HG03575 (cell line): ENCODE measurements around the gene LRR1.

Experiments
- ATAC-seq: cut with Tn5 transposase; IDR thresholded peaks from one replicate; pipeline ENCODE4 v1.9.1; 2021; ENCODE audit not compliant: unreplicated experiment, insufficient number of reproducible peaks, low FRiP score; ENCODE audit errors: extremely low read depth

Gene LRR1, protein sequence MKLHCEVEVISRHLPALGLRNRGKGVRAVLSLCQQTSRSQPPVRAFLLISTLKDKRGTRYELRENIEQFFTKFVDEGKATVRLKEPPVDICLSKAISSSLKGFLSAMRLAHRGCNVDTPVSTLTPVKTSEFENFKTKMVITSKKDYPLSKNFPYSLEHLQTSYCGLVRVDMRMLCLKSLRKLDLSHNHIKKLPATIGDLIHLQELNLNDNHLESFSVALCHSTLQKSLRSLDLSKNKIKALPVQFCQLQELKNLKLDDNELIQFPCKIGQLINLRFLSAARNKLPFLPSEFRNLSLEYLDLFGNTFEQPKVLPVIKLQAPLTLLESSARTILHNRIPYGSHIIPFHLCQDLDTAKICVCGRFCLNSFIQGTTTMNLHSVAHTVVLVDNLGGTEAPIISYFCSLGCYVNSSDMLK

DNA sequence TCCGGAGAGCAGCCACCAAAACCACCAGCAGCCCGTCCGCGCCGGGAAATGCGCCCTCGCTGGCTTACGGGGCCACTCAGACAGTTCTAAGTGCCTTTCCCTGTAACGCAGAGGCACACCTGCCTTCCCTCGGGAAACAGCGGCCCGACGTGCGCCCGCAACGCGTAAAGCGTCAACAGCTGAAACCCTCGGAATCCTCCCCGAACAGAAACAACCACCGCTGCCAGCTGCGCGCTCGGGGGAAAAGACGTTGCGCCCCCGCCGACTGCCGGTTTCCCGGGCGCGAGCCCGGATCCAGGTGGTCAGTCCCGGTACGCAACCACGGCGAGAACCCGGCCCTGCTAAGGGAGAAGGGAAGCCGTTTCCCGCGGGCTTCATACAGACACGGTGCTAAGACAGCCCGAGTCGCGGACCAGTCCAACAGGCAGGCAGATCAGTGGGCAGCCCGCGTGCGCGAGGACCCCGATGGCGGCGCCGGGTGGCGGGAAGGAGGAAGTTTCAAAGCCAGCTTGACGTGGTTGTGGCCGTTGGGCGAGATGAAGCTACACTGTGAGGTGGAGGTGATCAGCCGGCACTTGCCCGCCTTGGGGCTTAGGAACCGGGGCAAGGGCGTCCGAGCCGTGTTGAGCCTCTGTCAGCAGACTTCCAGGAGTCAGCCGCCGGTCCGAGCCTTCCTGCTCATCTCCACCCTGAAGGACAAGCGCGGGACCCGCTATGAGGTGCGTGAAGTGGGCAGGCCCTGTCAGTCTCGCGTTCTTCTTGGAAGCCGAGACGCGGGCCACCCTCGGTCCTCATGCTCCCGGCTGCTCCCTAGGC, at the start of gene LRR1:
TSS of gene LRR1 (plus strand) at position 456 of the 816 bp plus-strand sequence. CDS start at position 537, 81 bp downstream.
- no peak for ATAC-seq

DNA sequence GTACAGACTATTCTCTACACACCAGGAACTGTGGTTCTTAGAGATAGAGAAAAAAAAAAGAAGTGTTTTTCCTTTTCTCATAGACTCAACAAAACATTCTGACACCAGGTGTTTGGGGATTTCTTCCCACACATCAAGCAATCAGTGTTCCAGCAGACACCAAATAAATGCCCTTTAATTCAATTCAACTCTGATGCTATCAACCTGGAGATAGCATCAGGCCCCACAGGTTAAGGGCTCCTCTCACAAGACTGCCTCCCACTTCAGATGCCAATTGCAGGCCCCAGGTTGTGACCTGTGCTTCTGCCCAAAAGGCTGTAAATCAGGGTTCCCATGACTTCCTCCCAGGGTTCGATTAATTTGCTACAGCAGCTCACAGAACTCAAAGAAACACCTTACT, 49.3 kb upstream of the LRR1 start:
- no peak for ATAC-seq

DNA sequence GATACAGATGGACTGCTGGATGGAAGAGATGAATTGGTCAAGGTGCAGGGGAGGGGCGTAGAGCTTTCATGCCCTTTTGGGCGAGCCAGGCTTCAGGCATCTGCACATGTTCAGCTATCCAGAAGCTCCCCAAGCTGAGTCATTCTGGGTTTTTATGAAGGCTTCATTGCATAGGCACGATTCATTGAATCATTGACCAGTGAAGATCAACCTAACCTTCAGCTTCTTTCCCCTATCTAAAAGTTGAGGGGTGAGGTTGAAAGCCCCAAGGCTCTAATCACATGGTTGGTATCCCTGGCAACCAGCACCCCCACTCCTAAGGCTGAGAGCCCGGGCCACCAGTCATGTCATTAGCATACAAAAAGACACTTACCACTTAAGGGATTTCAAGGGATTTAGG, 48.9 kb upstream of the LRR1 start:
- ATAC-seq = no peak

DNA sequence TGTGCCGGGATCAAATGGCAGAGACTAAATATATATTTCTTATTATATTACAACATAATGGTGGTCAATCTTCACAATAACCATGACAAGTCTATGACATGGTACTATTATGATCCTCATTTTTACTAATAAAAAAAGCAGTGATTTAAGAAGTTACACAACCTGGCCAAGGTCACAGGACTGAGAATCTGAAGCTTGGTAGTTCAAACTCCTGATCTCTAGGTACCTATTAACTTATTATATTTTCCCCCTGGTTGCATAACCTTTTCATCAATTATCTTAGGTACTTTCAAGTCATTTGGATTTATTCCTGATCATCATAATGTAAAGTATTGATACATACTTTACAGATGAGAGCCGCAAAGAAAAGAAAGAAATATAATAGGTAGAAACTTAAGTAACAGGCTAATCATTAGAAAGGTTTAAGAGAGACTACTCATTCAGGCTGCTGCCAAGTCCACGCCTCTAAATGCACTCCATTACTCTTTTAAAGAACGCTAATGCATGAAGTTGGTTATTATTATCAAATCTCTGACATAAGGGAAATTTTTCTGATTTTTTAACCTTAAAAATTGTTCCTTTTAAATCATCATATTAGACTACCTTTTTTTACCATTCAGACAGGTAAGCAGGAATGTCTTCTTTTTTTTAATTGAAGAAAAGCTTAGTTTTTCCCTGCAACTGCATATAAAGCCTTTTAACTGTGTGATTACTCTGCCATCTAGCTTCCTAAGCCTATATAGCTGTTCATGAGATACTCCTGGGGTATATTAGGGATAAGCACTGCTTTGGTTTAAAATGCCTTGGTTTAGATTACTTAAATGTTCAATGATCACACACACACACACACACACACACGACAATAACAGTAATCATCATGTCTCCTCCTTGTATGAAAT, 48.2 kb upstream of the LRR1 start:
- no peak for ATAC-seq

DNA sequence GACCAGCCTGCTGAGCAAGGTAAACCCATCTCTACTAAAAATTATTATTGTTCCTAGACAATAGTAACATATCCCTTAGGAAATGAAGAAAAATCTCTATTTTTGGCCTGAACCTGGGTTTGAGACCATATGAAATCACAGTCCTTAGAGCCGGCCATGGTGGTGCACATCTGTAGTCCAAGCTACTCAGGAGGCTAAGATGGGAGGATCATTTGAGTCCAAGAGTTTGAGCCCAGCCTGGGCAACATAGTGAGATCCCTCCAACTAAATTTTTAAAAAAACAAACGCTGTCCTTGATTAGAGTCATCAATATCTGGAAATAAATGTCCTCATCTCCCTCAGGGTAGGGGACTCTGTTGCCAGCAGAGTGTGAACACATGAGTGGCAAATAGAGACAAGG, 47.2 kb upstream of the LRR1 start:
- no peak for ATAC-seq

DNA sequence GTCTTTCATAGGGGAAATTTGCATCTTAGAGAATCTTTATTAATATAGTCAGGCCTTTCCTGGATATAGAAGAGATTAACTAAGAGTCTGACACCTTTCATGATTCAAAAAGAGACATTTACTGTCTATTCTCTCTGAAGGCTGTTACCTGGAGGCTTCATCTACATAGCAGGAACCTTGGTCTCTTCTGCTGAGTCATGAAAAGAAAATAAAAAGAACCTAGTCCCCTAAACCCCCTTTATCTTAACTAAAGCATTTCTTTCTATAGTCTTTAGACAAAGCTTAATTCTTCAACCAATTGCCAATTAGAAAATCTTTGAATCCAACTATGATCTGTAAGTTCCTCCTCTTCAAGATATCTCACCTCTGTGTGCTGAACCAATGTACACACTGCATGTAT, 45.6 kb upstream of the LRR1 start:
- no peak for ATAC-seq

DNA sequence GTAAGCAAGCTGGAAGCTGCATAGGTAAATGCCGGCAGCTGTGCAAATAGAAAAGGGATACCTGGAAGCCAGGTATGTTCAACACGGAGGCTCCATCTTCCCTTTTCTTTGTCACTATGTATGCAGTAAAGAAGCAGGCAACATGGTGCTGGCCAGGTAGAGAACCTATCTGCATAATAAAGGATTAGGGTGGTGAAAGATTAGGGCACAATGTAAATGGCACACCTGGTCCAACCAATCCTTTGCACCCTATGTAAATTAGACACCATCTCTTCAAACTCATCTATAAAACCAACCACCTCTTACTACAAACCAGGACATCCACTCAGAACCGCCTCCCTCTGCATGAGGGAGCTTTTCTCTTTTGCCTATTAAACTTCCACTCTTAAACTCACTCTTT, 44.8 kb upstream of the LRR1 start:
- ATAC-seq = no peak

DNA sequence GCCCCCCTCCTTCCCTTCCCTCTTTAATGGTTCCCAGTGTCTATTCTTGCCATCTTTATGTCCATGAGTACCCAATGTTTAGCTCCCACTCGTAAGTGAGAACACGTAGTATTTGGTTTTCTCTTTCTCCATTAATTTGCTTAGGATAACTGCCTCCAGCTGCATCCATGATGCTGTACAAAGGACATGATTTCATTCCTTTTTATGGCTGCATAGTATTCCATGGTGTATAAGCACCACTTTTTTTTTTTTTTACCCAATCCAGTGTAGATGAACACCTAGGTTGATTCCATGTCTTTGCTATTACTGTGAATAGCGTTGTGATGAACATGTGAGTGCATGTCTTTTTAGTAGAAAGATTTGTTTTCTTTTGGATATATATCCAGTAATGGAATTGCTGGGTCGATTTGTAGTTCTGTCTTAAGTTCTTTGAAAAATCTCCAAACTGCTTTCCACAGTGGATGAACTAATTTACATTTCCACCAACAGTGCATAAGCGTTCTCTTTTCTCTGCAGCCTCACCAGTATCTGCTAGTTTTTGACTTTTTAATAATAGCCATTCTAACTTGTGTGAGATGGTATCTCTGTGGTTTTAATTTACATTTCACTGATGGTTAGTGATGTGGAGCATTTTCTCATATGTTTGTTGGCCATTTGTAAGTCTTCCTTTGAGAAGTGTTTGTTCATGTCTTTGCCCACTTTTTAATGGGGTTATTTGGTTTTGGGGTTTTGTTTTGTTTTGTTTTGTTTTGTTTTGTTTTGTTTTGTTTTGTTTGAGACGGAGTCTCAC, 38.6 kb upstream of the LRR1 start:
- no peak for ATAC-seq

DNA sequence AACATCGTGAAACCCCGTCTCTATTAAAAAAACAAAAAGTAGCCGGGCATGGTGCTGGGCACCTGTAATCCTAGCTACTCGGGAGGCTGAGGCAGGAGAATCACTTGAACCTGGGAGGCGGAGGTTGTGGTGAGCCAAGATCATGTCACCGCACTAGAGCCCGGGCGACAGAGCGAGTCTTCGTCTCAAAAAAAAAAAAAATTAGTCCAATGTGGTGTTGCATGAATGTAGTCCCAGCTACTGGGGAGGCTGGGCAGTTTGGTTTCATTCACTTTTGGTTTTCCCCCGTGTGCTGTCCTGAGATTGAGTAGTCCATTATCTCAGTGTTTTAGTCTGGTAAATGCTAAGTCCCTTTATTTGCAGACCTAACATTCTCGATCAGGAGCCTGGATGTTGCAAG, 32.0 kb upstream of the LRR1 start:
- no peak for ATAC-seq

DNA sequence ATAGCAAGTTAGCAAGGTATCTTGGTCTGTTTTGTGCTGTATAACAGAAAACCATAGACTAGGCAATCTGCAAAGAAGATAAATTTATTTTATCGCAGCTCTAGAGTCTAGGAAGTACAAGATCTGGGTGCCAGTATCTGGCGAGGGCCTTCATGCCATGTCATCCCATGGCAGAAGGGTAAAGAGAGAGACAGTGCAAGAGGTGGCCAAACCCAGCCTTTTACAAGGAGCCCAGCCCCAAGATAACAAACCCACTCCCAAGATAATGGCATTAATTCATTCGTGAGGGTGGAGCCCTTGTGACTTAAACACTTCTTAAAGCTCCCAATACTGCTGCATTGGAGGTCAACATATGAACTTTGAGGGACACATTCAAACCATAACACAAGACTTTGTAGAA, 29.5 kb upstream of the LRR1 start:
- ATAC-seq = no peak

DNA sequence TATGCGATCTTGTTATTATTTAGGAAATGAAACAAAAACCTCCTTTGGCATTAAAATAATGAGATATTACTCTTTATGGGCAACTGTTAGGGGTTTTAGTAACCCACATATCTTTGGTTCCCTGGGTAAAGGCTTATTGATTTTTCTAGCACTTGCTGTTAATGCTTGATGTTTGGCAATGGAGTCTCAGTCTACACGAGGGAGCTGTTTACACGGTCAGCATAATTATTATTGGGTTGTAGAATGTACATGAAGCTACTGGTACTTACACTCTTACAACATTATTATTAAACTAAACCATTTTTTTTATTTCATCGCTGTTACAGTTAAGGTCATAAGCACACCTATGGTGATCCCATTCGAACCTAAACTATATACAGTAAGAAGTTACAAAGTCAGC, 24.7 kb upstream of the LRR1 start:
- ATAC-seq = no peak

DNA sequence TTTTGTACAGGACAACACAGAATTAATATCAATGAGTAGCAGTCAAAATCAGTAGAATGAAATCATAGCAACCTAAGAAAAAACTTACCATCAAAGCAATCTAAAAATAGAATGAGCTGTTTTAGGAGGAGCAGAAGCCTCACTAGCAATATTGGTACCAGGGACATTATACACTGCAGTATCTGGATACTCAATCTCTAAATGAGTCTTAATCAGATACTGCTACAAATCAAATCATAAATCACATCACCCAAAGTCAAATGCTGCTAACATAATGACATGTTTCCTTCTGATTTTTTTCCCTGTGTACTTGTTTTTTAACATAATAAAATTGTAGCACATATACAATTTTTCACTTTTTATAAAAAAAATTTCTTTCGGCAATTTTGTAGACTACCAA, 20.6 kb upstream of the LRR1 start:
- ATAC-seq = no peak

DNA sequence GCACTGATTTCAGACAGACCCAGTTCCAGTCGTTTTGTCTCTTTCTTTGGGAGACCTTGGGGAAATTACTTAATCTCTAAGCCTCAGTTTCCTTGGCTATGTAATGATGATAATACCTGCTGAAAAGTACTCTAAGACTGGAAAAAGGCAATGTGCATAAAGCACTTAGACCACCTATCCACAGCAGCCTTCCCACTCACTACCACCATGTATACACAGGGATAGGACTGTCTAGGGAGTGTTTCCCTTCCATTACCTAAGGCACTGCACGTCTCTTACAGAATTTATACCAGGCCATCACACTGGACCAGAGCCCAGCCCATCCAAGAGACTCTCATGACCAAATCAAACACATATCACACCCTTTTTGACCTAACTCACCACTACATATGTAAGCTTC, 18.9 kb upstream of the LRR1 start:
- no peak for ATAC-seq

DNA sequence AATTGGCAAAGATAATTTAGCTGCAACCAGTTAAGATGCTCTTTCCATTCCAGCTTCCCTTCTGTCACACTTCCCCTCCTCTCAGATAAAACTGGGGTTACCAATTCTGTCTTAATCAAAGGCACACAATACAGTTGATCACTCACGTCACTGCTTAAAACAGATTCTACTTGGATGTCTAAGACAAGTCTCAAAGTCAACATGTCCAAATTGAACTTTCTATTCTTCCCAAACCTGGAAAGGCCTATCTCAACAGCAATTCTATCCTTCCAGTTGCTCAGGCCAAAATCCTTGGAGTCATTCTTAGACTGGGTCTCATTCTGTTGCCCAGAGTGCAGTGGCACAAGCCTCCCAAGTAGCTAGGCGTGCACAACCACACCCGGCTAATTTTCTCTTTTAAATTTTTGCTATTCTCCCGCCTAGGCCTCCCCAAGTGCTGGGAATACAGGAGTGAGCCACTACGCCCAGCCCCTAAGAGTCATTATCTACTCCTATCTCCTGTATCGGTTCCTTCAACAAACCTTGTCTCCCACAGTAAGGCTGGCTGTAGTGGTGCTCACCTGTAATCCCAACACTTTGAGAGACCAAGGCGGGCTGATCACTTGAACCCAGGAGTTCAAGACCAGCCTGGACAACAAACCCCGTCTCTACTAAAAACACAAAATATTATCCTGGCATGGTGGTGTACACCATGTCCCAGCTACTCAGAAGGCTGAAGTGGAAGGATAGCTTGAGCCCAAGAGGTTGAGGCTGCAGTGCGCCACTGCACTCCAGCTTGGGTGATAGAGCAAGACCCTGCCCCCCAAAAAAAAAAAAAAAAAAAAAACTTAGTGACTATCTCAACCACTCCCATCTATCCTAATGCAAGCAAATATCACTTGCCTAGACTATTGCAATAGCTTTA, 17.3 kb upstream of the LRR1 start:
- ATAC-seq = no peak

DNA sequence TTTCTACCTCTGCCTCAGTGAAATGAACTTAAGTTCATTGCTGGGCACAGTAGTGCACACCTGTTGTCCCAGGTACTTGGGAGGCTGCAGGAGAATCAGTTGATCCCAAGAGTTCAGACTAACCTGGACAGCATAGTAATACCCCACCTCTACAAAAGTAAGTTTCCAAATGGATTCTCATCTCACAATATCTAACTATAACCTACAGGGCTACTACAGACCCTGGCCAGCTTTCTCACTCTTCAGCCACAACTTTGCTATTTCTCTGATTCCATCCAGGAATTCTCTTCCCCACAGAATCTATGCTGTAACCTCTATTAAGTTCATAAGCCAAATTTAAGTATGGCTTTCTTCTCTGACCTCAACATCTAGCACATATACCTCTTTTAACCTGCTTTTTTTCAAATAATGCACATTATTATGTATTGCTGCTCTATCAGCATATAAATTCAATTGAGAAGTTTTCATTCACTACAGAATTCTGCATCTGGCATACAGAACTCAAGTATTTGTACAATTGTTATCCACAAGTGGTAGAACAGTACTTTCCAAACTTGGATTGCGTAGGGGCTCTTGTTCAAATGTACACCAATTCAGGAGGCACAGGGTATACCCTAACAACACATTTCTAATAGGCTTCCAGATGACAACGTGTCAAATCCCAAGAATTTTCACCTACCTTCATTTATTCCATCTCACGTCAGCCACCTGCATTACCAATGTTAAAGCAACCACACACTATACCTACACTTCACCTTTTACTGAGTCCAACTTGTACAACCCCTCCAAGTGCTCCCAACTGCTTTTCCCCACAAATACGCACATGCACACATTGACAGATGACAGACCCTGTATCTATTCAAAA, 16.4 kb upstream of the LRR1 start:
- no peak for ATAC-seq

DNA sequence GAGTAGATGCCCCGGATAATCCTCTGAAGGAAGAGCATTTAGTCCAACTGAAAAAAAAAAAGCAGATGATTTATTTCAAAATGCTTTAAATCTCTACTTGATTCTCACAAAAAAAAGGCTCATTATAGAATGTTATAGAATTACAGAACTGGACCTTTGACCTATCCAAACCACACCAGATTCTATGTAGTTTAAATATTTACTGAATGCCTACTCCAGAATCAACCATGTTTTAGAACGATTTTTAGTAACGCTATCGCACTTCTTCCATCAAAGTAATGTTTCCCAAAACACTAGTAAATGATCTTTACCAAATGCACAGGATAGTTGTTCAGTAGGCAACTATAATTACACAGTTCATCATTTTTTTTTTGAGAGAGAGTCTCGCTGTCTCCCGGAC, 15.1 kb upstream of the LRR1 start:
- no peak for ATAC-seq

DNA sequence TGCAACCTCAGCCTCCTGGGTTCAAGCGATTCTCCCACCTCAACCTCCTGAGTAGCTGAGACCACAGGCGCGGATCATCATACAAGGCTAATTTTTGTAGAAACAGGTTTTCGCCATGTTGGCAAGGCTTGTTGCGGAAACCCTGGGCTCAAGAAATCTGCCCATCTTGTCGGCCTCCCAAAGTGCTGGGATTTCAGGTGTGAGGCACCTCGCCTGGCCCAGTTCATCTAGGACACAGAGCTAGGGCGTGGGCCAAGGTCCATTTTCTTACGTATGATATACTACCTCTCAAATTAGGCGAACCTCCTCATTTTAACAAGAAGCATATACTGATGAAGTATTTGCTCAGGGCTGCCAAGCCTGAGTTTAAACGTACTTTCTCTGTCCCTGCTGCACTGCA, 14.7 kb upstream of the LRR1 start:
- no peak for ATAC-seq
